ENCODE measurements around the gene TAS1R2.
"Not testable (repeated sequence)": the region's sequence is repeated elsewhere in the genome, so short reads cannot be mapped to it uniquely, and the experiment has no call there.

Gene TAS1R2

DNA sequence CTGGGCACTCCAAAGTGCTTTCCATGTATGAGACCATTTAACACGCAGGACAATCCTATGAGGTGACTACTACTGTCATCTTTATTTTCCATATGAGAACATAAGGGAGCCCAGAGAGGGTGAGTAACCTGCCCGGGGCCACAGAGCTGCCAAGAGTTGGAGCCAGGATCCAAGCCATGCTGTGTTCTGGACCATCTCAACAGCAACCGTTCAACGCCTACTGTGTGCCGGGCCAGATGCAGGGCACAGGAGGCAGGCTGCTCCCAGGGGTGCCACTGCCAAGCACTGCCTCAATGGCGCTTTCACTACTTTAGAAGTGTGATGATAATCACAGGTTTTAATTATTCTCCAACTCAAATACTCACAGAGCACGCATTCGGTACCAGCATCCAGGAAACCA, 39.1 kb upstream of the TAS1R2 start:
- Histone ChIP-seq H3K27ac (ENCODE audit: low read length) (no peak overlapping the region), H3K4me3 (ENCODE audit: low read depth in 1 of 2, low read length in 2 of 2) (no peak overlapping the region), H3K4me1 (ENCODE audit: control insufficient read depth in 1 of 2, insufficient read depth in 2 of 2, low read length in 2 of 2) (peaks cover 4 to 13% of the 10 kb centered on the region in 2 donors), H3K36me3 (ENCODE audit: control insufficient read depth in 1 of 2, insufficient read depth in 2 of 2, low read length in 2 of 2) (no peaks in the 10 kb centered on the region), H3K27me3 (ENCODE audit: low read depth, low read length) (no peaks in the 10 kb centered on the region), H3K9me3 (ENCODE audit: control insufficient read depth in 1 of 2, low read length in 2 of 2) (no peaks in the 10 kb centered on the region)

DNA sequence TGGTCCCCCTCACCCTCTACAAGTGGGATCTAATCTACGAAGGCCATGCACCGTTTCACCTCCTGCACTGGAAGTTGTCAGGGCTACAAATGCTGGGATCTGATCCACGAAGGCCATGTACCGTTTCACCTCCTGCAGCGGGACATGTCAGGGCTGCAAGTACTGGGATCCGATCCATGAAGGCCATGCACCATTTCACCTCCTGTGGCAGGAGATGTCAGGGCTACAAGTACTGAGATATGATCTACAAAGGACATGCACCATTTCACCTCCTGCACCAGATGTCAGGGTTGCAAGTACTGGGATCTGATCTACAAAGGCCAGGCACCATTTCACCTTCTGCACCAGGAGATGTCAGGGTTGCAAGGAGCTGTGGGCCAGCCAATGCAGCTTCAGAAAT, 35.9 kb upstream of the TAS1R2 start:
- no peaks in the 10 kb centered on the region for H3K27me3 ChIP-seq (ENCODE audit: low read depth, low read length)
- no peaks in the 10 kb centered on the region for H3K4me1 ChIP-seq (ENCODE audit: control insufficient read depth in 1 of 2, insufficient read depth in 2 of 2, low read length in 2 of 2)
- no peak overlapping the region for H3K27ac ChIP-seq (ENCODE audit: low read length)
- no peaks in the 10 kb centered on the region for H3K36me3 ChIP-seq (ENCODE audit: control insufficient read depth in 1 of 2, insufficient read depth in 2 of 2, low read length in 2 of 2)
- H3K4me3 ChIP-seq (ENCODE audit: low read depth in 1 of 2, low read length in 2 of 2) = no peak overlapping the region
- no peaks in the 10 kb centered on the region for H3K9me3 ChIP-seq (ENCODE audit: control insufficient read depth in 1 of 2, low read length in 2 of 2)

DNA sequence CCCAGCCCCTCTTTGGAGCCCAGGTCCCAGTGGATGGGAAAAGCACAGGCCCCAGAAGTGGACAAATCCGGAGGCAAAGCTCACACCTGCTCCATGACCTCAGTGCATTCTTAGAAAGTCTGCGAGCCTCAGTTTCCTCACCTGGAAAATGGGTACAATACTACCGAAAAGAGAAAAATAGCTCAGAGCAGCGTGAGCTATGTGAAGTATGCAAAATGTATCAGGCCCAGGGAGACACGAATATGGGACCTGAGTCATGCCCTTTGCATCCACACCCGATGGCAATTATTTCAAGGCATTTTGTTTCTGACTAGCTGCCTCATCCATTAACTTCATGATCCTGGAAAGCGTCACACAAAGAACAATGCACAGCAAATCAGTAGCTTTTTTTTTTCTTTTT, 33.7 kb upstream of the TAS1R2 start:
- Histone ChIP-seq H3K9me3 (ENCODE audit: control insufficient read depth in 1 of 2, low read length in 2 of 2) (no peaks in the 10 kb centered on the region), H3K4me1 (ENCODE audit: control insufficient read depth in 1 of 2, insufficient read depth in 2 of 2, low read length in 2 of 2) (no peaks in the 10 kb centered on the region), H3K4me3 (ENCODE audit: low read depth in 1 of 2, low read length in 2 of 2) (no peak overlapping the region), H3K27ac (ENCODE audit: low read length) (no peak overlapping the region), H3K36me3 (ENCODE audit: control insufficient read depth in 1 of 2, insufficient read depth in 2 of 2, low read length in 2 of 2) (no peaks in the 10 kb centered on the region), H3K27me3 (ENCODE audit: low read depth, low read length) (no peaks in the 10 kb centered on the region)

GRCh38 chr1:18891858-18892257, 32.4 kb upstream of the TAS1R2 start:
- H3K27ac ChIP-seq (ENCODE audit: low read length); H3K36me3 ChIP-seq (ENCODE audit: control insufficient read depth in 1 of 2, insufficient read depth in 2 of 2, low read length in 2 of 2); H3K9me3 ChIP-seq (ENCODE audit: control insufficient read depth in 1 of 2, low read length in 2 of 2); H3K4me3 ChIP-seq (ENCODE audit: low read depth in 1 of 2, low read length in 2 of 2); H3K4me1 ChIP-seq (ENCODE audit: control insufficient read depth in 1 of 2, insufficient read depth in 2 of 2, low read length in 2 of 2); H3K27me3 ChIP-seq (ENCODE audit: low read depth, low read length): not testable (repeated sequence)

DNA sequence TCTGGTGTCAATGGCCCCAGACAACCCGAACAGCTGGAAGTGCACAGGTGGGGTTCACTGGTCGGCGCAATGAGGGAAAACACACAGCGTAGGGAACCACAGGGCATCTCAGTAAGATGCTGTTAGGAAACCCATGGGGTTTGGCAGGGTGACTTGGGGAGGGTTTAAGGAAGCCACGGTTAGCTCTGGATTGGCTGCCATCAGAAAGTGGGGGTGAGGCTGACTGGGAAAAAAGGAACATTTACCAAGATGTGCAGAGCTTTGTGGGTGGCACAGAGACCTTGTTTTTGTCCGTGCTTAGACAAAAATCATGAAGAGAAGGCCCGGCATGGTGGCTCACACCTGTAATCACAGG, 31.9 kb upstream of the TAS1R2 start:
- Histone ChIP-seq H3K27ac (ENCODE audit: low read length) (peak overlapping the region; percentile 49), H3K27me3 (ENCODE audit: low read depth, low read length) (no peaks in the 10 kb centered on the region), H3K36me3 (ENCODE audit: control insufficient read depth in 1 of 2, insufficient read depth in 2 of 2, low read length in 2 of 2) (no peaks in the 10 kb centered on the region), H3K4me3 (ENCODE audit: low read depth in 1 of 2, low read length in 2 of 2) (no peak overlapping the region), H3K9me3 (ENCODE audit: control insufficient read depth in 1 of 2, low read length in 2 of 2) (no peaks in the 10 kb centered on the region), H3K4me1 (ENCODE audit: control insufficient read depth in 1 of 2, insufficient read depth in 2 of 2, low read length in 2 of 2) (no peaks in the 10 kb centered on the region)

DNA sequence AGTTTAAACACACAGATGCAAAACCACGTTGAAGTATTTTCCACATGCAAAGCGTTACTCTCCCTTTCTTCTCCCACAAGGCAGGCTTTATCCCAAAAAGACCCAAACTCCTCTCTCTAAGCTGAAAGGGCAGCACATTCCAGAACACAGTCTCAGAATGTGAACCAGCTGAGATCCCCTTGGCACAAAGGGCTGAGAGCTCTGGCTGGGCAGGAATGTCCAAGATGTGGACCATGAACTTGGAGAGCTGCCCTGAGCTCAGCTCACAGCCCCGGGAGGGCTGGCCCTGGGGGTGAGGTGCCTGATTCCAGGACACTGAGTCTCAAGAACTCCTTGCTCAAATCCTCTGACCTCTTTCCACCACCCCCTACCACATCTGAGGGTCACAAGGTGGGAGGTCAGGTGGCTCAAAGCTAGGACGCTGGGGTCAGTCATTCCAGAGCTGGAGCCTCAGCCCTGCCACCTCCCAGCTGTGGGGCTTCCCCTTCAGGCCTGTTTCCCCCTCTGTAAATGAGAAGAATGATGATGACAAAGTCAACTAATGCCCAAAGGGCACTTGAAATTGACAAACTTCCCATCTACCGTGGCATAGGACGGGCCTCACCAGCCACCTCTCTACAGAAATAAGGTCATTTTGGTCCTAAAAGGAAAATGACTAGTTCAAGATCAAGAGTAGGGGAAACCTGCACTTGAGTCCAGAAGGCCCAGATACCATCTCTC, 31.4 kb upstream of the TAS1R2 start:
- peak overlapping the region; percentile 49 for H3K27ac ChIP-seq (ENCODE audit: low read length)
- H3K4me3 ChIP-seq (ENCODE audit: low read depth in 1 of 2, low read length in 2 of 2) = no peak overlapping the region
- no peaks in the 10 kb centered on the region for H3K4me1 ChIP-seq (ENCODE audit: control insufficient read depth in 1 of 2, insufficient read depth in 2 of 2, low read length in 2 of 2)
- no peaks in the 10 kb centered on the region for H3K9me3 ChIP-seq (ENCODE audit: control insufficient read depth in 1 of 2, low read length in 2 of 2)
- no peaks in the 10 kb centered on the region for H3K36me3 ChIP-seq (ENCODE audit: control insufficient read depth in 1 of 2, insufficient read depth in 2 of 2, low read length in 2 of 2)
- no peaks in the 10 kb centered on the region for H3K27me3 ChIP-seq (ENCODE audit: low read depth, low read length)

DNA sequence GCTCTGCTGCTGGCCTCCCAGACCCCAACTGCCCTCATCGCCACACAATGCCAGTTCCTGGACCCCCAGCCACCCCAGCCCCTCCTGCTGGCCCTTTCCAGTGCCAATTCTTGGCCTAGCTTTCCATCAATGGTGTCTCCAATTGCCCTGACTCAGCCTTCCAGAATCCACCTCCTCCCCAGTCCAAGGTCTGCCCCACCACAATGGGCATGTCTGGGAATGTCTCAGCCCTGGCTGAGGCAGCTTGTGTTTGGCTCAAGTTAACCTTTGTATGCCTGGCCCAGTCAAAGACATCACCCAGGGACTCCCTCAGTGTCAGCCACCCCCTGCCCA, 26.5 kb upstream of the TAS1R2 start:
- Histone ChIP-seq H3K27ac (ENCODE audit: low read length) (no peak overlapping the region), H3K27me3 (ENCODE audit: low read depth, low read length) (no peaks in the 10 kb centered on the region)

GRCh38 chr1:18885311-18886002, 26.0 kb upstream of the TAS1R2 start:
- no peaks in the 10 kb centered on the region for H3K27me3 ChIP-seq (ENCODE audit: low read depth, low read length)
- no peak overlapping the region for H3K27ac ChIP-seq (ENCODE audit: low read length)
- H3K4me1 ChIP-seq (ENCODE audit: control insufficient read depth in 1 of 2, insufficient read depth in 2 of 2, low read length in 2 of 2) = no peaks in the 10 kb centered on the region
- H3K4me3 ChIP-seq (ENCODE audit: low read depth in 1 of 2, low read length in 2 of 2) = no peak overlapping the region
- no peaks in the 10 kb centered on the region for H3K9me3 ChIP-seq (ENCODE audit: control insufficient read depth in 1 of 2, low read length in 2 of 2)
- peaks cover 0 to 18% of the 10 kb centered on the region in 2 donors for H3K36me3 ChIP-seq (ENCODE audit: control insufficient read depth in 1 of 2, insufficient read depth in 2 of 2, low read length in 2 of 2)

More for the DNA sequence above, 26.5 kb upstream of the TAS1R2 start:
- no peak overlapping the region for H3K4me3 ChIP-seq (ENCODE audit: low read depth in 1 of 2, low read length in 2 of 2)
- peaks cover 0 to 18% of the 10 kb centered on the region in 2 donors for H3K36me3 ChIP-seq (ENCODE audit: control insufficient read depth in 1 of 2, insufficient read depth in 2 of 2, low read length in 2 of 2)
- no peaks in the 10 kb centered on the region for H3K4me1 ChIP-seq (ENCODE audit: control insufficient read depth in 1 of 2, insufficient read depth in 2 of 2, low read length in 2 of 2)
- H3K9me3 ChIP-seq (ENCODE audit: control insufficient read depth in 1 of 2, low read length in 2 of 2) = no peaks in the 10 kb centered on the region

- Histone ChIP-seq H3K9me3 (ENCODE audit: control insufficient read depth in 1 of 2, low read length in 2 of 2) (no peaks in the 10 kb centered on the region), H3K4me3 (ENCODE audit: low read depth in 1 of 2, low read length in 2 of 2) (no peak overlapping the region), H3K27me3 (ENCODE audit: low read depth, low read length) (no peaks in the 10 kb centered on the region), H3K27ac (ENCODE audit: low read length) (no peak overlapping the region), H3K4me1 (ENCODE audit: control insufficient read depth in 1 of 2, insufficient read depth in 2 of 2, low read length in 2 of 2) (no peaks in the 10 kb centered on the region), H3K36me3 (ENCODE audit: control insufficient read depth in 1 of 2, insufficient read depth in 2 of 2, low read length in 2 of 2) (peaks cover 0 to 18% of the 10 kb centered on the region in 2 donors)
Observed at GRCh38 chr1:18884727-18885126, 25.3 kb upstream of the TAS1R2 start.

GRCh38 chr1:18884419-18884717, 24.9 kb upstream of the TAS1R2 start:
- Histone ChIP-seq H3K36me3 (ENCODE audit: control insufficient read depth in 1 of 2, insufficient read depth in 2 of 2, low read length in 2 of 2) (peaks cover 0 to 19% of the 10 kb centered on the region in 2 donors), H3K4me1 (ENCODE audit: control insufficient read depth in 1 of 2, insufficient read depth in 2 of 2, low read length in 2 of 2) (no peaks in the 10 kb centered on the region), H3K27ac (ENCODE audit: low read length) (no peak overlapping the region), H3K4me3 (ENCODE audit: low read depth in 1 of 2, low read length in 2 of 2) (no peak overlapping the region), H3K9me3 (ENCODE audit: control insufficient read depth in 1 of 2, low read length in 2 of 2) (no peaks in the 10 kb centered on the region), H3K27me3 (ENCODE audit: low read depth, low read length) (no peaks in the 10 kb centered on the region)

DNA sequence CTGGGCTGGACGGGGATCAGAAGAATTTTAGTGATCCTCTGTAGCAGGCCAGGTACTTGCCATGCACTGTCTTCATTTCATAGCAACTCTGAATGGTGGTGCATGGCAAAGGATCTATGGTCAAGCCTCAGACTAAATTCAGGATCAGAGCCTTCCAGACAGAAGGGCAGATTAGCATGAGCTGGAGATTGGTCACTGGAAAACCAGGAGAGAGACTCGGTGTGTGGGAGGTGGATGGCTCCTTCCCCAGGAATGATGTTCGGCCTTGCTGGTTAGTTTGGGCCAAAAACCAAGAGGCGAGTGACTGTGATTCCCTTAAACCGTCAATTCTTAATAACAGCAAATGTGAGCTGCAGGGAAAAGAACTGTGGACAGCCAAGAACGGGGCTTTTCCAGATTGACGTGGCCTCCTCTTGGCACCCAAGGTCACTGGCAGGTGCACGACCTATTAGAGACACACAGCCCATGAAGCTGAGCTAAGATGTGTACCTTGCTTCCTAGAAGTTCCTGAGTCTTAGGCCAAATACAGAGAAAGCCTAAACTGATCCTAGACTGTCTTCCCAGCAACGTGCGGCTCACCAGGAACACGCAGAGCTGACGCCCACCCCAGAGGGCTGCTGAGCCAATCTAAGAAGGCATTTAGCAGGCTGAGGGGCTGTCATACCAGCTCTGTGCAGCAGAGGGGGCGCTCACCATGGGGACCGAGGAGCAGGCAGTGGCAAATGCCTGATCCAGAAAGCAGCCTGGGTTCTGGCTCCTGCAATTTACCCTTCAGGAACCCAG, 24.4 kb upstream of the TAS1R2 start:
- H3K9me3 ChIP-seq (ENCODE audit: control insufficient read depth in 1 of 2, low read length in 2 of 2) = no peaks in the 10 kb centered on the region
- H3K36me3 ChIP-seq (ENCODE audit: control insufficient read depth in 1 of 2, insufficient read depth in 2 of 2, low read length in 2 of 2) = peaks cover 0 to 22% of the 10 kb centered on the region in 2 donors
- no peak overlapping the region for H3K27ac ChIP-seq (ENCODE audit: low read length)
- no peaks in the 10 kb centered on the region for H3K27me3 ChIP-seq (ENCODE audit: low read depth, low read length)
- H3K4me3 ChIP-seq (ENCODE audit: low read depth in 1 of 2, low read length in 2 of 2) = no peak overlapping the region
- no peaks in the 10 kb centered on the region for H3K4me1 ChIP-seq (ENCODE audit: control insufficient read depth in 1 of 2, insufficient read depth in 2 of 2, low read length in 2 of 2)
